Daoy (cell line): Measurements from ENCODE around the gene TAAR1. TPM values are rescaled to one million over a fixed set of nuclear protein-coding genes. Genes with fewer than 3 reads are reported as not detected.
"Not testable (repeated sequence)": the region's sequence is repeated elsewhere in the genome, so short reads cannot be mapped to it uniquely, and the experiment has no call there.

ENCODE experiments used
- DNase-seq: peaks from one replicate; pipeline ENCODE4 v3.0.0-alpha.2; 2015; ENCODE audit warnings: low read depth
- total RNA-seq: library from RNA; depleted of rRNA; stranded (reverse); fragments of >200 nt; shearing (Covaris generic); gene quantifications from 2 replicates; pipeline ENCODE4 v1.2.3, GENCODE V29; 2014

The TAAR1 gene
- total RNA-seq, 1 experiment from 2014 or later, result not detected

DNA sequence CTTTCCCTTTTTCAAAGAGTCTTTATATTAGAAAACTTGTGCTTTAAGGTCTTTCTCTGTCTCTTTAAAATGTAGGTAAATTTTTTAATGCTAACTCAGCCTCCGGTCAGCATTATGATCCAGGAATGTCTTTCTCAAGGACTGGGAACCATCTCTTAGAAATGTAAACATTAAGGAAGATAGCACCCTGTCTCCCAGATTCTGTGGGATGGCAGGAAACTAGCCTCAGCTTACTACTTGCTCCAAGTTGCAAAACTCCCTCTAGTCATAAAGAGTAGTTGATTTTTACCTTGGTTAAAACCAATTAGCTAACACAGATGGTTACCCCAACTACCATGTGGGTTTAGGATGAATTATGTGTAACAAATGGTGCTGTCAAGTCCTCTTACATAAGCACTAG lies 4.7 kb upstream of the TAAR1 start:
- no peak for DNase-seq

DNA sequence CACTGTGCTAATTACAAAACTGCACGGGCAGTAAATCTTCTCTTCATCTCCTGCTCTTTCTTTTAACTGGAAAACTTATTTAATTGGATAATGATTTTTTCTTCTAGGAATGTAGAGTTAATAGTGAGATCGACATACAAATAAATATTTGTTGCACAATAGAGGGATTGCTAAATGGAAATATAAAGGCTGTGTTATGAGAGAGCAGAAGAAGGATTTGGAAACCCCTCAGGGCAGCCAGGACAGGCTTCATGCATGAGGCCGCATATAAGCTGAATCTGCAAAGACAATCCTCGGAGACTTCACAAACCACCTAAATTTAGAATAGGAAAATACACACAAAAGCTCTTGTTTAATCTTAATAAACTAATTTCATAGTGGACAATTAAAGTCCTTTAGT lies 2.9 kb upstream of the TAAR1 start:
- no peak for DNase-seq

DNA sequence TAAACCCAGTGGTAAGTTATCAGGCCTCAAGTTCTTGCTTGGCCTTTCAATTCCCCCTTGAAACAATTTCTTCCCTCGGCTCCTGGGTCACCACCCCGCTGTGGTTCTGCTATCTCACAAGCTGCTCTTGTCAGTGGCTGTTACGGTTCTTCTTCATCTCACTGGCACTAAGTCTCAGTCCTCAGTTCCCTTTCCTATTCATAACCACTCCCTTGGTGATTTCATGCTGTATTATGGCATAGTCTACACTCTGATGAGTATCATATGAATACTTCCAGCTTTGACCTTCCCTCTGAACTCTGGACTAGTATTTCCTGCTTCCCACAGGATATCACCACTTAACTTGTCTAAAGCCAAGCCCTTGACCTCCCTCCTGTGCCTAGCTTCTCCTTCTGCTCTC lies 7.9 kb downstream of the TAAR1 start:
- DNase-seq, result no peak

DNA sequence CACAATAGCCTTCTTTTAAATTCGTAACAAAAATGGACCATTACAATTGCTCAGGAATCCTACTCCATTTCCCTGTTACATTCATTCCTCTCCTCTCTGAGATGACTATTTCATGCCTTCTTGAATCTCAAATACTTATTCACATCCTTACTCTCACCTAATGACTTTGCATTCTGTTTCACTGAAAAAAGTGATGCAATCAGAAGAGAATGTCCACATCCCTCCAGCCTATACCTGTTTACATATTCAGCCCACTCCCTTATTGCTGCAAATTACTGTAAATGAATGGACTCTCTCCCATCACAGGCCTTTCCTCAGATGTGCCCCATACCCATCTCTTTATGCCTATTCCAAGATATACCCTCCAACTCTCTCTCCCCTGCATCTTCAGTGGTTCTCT lies 8.6 kb downstream of the TAAR1 start:
- no peak for DNase-seq

- DNase-seq, result no peak
These were observed 10.2 kb downstream of the TAAR1 start for GRCh38 chr6:132648828-132649227.

DNA sequence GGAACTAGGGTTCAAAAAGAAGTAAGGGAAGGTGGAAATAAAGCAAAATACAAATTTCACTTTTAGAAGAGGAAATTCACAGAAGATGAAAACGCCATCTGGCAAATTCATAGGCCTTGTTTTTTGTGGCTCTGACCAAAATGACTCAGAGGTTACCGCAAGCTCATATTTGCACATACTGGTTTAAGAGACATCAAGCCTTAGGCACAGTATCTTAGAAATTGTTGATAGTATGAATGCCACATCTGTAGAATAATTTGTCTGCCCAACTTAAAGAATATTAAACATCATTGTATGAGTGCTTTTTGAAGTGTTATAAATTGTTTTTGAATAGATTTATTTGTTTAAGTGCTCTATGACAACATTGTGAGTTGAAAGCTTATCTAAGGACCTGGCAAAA lies 10.6 kb downstream of the TAAR1 start:
- DNase-seq, result peak; percentile 76

- DNase-seq, result no peak
These were observed 15.4 kb downstream of the TAAR1 start for GRCh38 chr6:132643547-132643946.

DNA sequence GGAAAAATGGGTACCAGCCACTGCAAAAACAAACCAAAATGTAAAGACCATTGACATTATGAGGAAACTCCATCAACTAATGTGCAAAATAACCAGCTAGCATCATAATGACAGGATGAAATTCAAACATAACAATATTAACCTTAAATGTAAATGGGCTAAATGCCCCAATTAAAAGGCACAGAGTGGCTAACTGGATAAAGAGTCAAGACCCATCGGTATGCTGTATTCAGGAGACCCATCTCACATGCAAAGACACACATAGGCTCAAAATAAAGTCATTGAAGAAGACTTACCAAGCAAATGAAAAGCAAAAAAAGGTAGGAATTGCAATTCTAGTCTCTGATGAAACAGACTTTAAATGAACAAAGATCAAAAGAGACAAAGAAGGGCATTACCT lies 21.8 kb downstream of the TAAR1 start:
- not testable (repeated sequence) for DNase-seq

GRCh38 chr6:132635906-132636305 lies 23.1 kb downstream of the TAAR1 start:
- DNase-seq, result not testable (repeated sequence)

DNA sequence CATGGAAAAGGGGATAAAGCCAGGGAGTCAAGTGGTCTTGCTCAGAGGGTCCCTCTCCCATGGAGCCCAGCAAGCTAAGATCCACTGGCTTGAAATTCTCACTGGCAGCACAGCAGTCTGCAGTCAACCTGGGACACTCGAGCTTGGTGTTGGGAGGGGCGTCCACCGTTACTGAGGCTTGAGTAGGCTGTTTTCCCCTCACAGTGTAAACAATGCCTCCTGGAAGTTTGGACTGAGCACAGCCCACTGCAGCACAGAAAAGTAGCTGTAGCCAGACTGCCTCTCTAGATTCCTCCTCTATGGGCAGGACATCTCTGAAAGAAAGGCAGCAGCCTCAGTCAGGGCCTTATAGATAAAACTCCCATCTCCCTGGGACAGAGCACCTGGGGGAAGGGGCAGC lies 23.7 kb downstream of the TAAR1 start:
- DNase-seq, result not testable (repeated sequence)

DNA sequence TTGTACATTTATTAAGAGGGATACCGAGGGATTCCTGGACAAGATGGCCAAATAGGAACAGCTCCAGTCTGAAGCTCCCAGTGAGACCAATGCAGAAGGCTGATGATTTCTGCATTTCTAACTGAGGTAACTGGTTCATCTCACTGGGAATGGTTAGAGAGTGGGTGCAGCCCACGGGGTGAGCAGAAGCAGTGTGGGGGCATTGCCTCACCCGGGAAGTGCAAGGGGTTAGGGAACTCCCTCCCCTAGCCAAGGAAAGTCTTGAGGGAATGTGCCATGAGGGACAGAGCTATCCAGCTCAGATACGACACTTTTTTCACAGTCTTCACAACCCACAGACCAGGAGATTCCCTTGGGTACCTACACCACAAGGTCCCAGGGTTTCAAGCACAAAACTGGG lies 24.2 kb downstream of the TAAR1 start:
- no peak for DNase-seq

DNA sequence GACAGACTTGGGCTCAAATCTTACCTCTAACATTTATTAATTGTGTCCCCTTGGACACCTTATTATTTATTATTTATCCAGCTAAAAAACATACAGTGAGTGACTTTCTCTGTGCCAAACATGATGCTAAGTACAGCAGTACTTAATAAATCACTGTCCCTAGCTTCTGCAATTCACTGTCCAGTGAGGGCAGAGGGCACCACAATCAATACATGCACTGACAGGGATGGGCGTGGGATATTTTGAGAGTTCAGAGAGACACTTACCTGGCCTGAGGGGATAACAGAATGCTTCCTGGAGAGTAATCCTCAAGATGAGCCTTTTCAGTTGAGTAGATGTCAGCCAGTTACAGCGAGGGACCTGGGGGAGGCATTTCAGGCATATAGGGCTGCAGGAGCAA lies 25.6 kb downstream of the TAAR1 start:
- no peak for DNase-seq

GRCh38 chr6:132624175-132624574 lies 34.8 kb downstream of the TAAR1 start, which contains the start of gene TAAR2:
Gene TAAR2, minus strand, starts transcription at chr6:132624275. Its CDS starts 0 bp downstream, at chr6:132624275.
- DNase-seq, result no peak

GRCh38 chr6:132623106-132623845 lies 35.7 kb downstream of the TAAR1 start:
- no peak for DNase-seq

GRCh38 chr6:132616677-132617076 lies 42.3 kb downstream of the TAAR1 start:
- no peak for DNase-seq

DNA sequence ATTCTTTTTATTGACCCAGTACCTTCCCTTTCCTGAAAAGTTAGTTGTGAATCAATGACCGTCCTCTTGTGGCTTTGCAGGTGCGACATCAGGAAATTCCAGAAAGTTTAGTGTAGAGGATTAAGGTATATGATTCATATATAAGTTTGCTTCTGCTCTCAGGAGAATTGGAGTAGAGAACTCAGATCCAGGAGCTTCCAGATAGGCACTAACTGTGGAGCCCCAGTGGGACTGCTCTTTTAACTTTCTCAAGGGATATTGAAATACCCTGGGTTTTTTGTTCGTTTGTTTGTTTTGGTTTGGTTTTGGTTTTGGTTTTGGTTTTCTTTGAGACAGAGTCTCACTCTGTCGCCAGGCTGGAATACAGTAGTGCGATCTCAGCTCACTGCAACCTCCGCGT lies 44.4 kb downstream of the TAAR1 start:
- DNase-seq, result no peak

DNA sequence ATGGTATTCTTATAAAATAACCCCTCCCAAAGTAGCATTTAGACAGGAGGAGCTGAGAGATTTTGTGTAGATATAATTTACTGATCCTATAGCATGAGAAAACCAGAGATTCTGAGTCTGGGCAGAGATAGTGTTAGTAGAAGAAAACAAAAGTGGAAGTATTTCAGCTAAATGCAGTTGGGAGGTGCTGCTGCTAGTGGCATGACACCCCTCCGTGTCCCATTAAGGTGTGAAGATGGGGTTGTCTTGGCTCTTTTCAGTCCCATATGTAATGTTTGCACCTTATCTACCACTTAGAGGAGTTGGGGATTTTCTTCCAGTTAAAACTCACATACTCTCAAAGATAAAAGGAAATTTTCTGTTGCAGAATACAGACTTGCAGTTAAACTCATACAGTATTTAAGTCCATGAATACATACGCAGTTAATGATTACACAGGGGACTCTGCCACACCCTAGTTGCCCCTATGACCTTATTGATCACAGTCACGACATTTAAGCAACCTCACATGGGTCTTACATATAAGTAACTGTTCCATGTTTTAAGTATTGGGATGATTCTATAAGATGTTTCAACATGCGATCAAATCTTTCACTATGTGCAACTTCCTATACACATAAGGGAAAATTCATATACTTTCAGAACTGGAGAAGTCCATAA lies 46.4 kb downstream of the TAAR1 start:
- DNase-seq, result no peak

GRCh38 chr6:132611616-132612015 lies 47.4 kb downstream of the TAAR1 start:
- no peak for DNase-seq

DNA sequence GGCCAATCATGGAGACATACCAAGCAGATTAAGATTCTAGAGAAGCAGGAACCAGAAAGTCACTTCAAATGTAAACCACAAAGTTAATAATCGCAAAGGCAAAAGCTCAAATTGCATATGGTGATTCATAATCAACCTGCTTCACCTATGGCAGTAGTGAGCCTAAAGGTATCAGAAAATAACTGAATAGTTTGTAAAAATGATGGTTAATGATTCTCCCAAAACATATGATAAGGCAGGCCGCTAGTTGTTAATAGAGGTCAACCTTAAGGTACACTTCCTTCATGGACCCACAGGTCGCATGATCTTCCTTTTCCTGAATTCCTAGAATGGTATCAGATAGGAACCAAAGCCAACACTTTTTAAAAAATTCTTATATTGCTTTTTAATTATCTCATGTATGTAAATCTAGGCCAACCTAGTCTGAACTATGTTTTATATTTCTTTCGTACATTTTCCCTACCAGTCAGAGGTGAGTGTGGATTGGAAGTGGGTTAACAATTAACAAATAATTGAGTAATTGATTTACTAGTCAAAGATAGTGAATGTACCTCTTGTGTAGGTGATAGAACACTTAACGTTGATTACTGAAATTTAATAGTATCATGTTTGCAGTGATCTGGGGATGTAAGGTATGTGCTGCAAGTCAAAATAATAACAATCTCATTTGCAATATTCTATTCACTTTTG lies 51.3 kb downstream of the TAAR1 start:
- no peak for DNase-seq

- no peak for DNase-seq
These were observed 54.3 kb downstream of the TAAR1 start for GRCh38 chr6:132604635-132605152.

GRCh38 chr6:132600900-132601299 lies 58.1 kb downstream of the TAAR1 start:
- not testable (repeated sequence) for DNase-seq

DNA sequence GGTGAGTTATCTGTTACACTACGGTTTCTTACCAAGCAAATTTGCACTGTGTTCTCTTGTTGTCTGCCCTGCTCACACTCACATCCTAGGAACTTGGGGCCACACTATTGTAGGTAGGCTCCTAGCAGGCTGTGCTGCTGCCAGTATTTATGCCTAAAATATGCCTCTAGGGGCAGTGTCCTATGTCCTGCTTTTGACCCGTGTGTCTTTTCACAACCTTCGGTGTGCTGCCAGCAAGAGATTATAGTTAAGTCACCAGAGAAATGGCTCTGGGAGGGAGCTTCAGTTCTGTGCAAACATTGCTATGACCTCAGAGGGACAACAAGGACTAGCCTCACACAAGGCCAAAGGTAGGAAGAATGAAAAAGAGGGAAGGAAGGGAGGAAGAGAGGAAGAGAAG lies 60.5 kb downstream of the TAAR1 start:
- peak; percentile 19 for DNase-seq

DNA sequence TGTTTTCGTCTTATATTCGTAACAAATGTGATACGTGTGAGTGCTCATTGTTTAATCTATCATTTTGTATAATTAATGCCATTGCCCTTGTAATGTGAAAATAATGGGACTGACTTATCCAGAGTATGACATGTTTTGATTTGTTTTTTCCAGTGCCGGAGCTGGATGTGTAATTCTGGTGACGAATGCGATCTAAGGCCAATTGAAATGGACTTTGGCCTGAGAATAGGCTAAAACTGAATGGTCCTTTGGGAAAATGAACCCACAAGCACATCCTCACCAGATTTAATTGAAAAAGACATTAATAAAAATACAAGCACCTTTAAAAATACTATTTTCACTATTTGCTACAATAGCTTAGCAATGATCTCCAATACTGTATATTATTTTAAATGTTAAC lies 62.8 kb downstream of the TAAR1 start:
- DNase-seq, result no peak
